GM12801 (cell line): ENCODE data around the gene PLD6.

ENCODE experiments used
- TF ChIP-seq, protein P1 (sequence below): IDR thresholded peaks from one replicate; pipeline ENCODE4 v1.5.1; 2011; ENCODE audit warnings: control low read depth; ENCODE audit not compliant: insufficient read length; ENCODE audit errors: extremely low read depth

The PLD6 gene

GRCh38 chr17:17214646-17215436, 8.7 kb upstream of the PLD6 start:
- TF ChIP-seq, protein P1, sequence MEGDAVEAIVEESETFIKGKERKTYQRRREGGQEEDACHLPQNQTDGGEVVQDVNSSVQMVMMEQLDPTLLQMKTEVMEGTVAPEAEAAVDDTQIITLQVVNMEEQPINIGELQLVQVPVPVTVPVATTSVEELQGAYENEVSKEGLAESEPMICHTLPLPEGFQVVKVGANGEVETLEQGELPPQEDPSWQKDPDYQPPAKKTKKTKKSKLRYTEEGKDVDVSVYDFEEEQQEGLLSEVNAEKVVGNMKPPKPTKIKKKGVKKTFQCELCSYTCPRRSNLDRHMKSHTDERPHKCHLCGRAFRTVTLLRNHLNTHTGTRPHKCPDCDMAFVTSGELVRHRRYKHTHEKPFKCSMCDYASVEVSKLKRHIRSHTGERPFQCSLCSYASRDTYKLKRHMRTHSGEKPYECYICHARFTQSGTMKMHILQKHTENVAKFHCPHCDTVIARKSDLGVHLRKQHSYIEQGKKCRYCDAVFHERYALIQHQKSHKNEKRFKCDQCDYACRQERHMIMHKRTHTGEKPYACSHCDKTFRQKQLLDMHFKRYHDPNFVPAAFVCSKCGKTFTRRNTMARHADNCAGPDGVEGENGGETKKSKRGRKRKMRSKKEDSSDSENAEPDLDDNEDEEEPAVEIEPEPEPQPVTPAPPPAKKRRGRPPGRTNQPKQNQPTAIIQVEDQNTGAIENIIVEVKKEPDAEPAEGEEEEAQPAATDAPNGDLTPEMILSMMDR: no peak

DNA sequence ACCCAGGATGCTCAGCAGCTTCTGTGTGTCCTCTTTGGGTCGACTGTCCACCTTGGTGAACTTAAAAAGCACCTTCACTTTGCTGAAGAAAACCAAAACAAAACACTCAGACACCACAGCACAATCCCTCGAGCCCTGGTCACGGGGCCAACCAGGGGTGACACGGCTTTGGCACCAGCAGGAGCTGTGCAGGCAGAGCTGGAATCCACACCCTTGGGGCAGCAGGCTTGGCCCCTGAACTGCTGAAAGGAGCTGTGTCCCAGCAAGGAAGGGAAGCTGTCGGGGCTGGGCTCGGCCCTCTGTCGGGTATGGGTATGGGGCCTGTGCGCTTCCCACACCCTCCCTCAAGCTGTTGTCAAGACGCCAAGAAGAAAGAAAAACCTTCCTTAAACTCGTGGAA, 7.6 kb upstream of the PLD6 start:
- TF ChIP-seq, protein P1: no peak

DNA sequence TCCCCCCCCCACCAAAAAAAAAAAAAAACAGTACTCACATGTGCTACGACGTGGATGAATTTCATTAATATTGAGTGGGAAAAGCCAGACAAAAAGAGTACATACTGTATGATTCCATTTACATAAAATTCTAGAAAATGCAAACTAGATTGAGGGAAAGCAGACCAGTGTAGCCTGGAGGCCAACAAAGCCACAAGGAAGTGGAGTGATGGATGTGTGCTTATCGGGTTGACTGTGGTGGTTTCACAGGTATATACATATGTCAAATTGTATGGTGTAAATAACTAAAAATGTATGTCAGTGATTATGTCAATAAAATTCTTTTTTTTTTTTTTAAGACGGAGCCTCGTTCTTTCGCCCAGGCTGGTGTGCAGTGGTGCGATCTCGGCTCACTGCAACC, 1.9 kb upstream of the PLD6 start:
- TF ChIP-seq, protein P1: no peak

GRCh38 chr17:17206913-17207335, 791 bp upstream of the PLD6 start:
- TF ChIP-seq, protein P1: no peak

DNA sequence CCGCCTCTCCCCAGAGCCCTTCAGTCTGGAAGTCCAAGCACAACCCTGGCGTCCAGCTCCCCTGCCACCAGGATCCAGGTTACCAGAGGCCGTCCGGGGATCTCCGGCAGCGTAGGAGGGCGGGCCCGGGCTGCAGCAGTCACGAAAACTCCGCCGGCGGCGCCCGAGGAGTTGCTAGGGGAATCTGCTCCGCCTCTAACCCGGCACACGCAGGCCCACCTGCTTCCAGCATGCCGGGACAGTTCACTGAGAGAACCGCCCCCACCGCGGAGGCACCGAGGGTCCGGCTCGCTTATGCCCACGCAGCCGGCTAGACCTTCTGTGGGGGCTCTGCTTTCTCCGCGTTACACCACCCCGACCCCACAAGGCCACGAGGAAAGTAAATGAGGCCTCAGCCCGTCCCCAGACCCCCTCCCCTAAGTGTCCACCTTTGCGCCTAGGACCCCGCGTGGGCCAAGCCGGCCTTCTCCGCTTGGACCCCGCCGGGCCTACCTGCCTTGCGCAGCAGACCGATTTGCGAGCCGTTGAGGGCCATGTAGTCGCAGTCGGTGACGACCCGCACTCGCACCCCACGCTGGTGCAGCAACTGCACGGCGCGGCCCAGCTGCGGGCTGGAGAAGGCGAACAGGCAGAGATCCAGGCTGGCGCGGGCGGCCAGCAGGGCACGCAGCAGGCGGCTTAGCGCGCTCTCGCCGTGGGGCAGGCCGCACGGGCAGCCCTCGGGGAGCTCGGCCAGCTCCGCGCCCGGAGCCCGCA, 587 bp downstream of the PLD6 start:
- TF ChIP-seq, protein P1: no peak

DNA sequence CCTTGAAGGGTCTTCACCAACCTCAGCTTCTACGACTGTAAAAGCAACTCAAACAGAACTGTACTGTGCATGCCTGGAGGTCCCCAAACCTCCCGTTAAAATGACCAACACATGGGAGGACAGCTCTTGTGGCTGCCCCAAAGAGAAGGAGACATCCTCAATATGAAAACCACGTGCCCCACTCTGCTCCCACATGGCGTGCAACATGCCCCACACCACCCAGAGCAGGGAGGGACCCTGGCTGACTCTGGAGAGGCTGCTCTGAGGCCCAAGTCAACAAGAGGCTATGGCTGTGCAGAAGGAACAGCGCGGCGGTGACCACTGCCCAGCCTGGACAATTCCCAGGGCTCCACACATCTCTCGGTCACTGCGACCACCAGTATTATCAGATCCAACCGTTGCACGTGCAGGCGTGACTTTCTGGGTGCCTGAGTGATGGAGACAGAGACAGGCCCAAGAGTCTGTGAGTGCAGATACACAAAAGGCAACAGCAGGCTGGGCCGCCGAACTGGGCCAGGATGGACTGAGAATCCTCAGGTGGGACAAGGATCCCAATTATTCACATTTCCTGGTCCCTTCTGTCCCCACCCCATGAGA, 1.4 kb downstream of the PLD6 start:
- TF ChIP-seq, protein P1: no peak

DNA sequence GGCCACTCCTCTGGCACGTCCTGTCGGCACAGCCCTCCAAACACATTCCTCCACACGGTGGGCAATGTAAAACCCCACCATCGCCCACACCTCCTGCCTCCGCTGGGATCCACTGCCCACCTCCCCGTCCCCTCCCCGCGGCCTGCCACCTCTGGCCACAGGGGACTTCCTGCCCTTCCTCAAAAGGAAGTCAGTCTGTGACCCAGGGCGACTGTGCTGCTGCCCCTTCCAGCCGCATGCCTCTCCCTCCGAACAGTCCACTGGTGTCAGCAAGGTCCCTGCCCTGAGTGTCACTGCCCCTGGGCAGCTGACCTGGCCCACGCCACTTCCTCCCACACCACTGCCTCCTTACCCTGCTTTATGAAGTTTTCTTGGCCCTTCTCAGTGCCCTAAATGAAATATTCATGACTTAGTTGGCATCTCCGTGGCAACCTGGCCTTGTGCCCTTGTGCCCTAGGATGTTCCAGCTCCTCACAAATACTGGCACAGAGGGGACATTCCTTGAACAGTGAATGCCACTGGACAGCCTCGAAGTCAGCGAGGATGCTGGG, 2.0 kb downstream of the PLD6 start:
- TF ChIP-seq, protein P1: no peak
